Hepatocyte (in vitro differentiated cells): Measurements from ENCODE around the gene NR1D1.

Source experiments
- CTCF ChIP-seq: fragments of 200-600 bp; sonication (generic); IDR thresholded peaks from 2 replicates; pipeline ENCODE4 v1.5.1; 2016; ENCODE audit warnings: antibody characterized with exemption, mild to moderate bottlenecking; ENCODE audit not compliant: poor library complexity
- EZH2 ChIP-seq: fragments of 200-600 bp; sonication (generic); IDR thresholded peaks from 2 replicates; pipeline ENCODE4 v1.6.1; 2016; ENCODE audit warnings: antibody characterized with exemption, mild to moderate bottlenecking, borderline replicate concordance

DNA sequence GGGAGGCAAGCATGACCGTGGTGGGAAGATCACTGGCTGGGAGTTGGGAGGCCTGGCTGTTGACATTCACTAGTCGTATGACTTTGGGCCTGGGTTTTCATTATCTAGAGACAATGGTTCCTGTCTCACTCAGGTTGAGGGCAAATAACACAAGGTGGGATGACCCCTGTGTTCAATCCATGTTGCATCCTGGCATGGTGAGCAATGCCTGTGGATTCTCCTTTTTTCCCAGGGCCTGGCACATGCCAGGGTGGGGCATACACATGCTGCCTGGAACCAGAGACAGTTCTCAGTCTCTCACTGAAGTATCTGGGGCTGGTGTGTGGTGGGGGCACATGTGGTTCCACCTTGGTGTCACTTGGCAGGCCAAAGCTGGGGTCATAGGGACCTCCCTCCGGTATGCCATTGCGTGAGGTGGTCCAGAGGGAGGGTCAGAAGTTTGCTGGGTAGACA, 32.2 kb downstream of the NR1D1 start:
- TF ChIP-seq CTCF (no peak), EZH2 (no peak)
